Upper lobe of right lung (tissue), 1 donor: ENCODE measurements around the gene HEPN1. TPM values are rescaled to one million over a fixed set of nuclear protein-coding genes. Genes with fewer than 3 reads are reported as not detected.
A peak's percentile ranks its signal among the peaks of the same experiment; 100 is the strongest.

Source experiments
- ATAC-seq: fragments of 200-7000 bp; cut with Tn5 transposase; one replicate; pipeline ENCODE4 v1.9.1; 2020; ENCODE audit warnings: mild to moderate bottlenecking, moderate library complexity
- DNase-seq: peaks from one replicate; pipeline ENCODE4 v3.0.0-alpha.2; 2020
- H3K27ac ChIP-seq: fragments of 200-600 bp; one replicate; pipeline ENCODE4 v1.8.0; 2022
- H3K27me3 ChIP-seq: fragments of 200-600 bp; one replicate; pipeline ENCODE4 v1.8.0; 2022; ENCODE audit warnings: mild to moderate bottlenecking
- H3K36me3 ChIP-seq: fragments of 200-600 bp; one replicate; pipeline ENCODE4 v1.8.0; 2022
- H3K4me1 ChIP-seq: fragments of 200-600 bp; one replicate; pipeline ENCODE4 v1.8.0; 2022
- H3K4me3 ChIP-seq: fragments of 200-600 bp; one replicate; pipeline ENCODE4 v1.8.0; 2022; ENCODE audit warnings: mild to moderate bottlenecking
- H3K9me3 ChIP-seq: fragments of 200-600 bp; one replicate; pipeline ENCODE4 v1.8.0; 2022
- intact Hi-C: fragments of 100-400 bp; cut with DNase I; formaldehyde crosslinking; loops from one replicate; pipeline ENCODE4 v1.11.0; 2022
- total RNA-seq: library from RNA; stranded (reverse); fragmentation: NEBNext Ultra II Directional; extraction: Animal tissue kit (Norgen Biotek cat#: 25700); gene quantifications from one replicate; pipeline ENCODE4 v1.2.1, GENCODE V29; 2021
- TF ChIP-seq, protein P1 (sequence below): fragments of 200-600 bp; IDR thresholded peaks from one replicate; pipeline ENCODE4 v1.8.0; 2022; ENCODE audit warnings: antibody characterized with exemption
- donor health status: DM: no; HTN: yes; CAD: no; lungs with severe emphysema.

Gene HEPN1
- total RNA-seq, 1 donor from 2014 or later = not detected

DNA sequence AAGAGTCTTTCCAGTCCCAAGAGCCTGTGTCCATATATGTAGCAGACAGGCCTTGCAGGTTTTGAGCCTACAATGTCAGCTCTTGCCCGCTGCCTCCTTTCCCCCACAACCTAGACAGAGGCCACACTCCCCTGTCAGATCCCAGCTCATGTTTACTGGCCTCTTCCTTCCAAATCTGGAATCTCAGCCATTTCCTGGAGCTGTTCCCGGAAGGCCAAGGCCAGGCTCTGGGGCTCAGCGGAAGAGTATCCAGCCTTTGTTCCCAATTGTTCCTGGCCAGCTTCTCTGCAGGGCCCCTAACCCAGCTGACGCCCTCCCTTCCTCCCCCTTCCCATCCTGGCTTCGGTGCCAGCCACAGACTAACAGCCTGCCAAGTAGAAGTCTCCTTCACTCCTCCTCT lies 20.3 kb upstream of the HEPN1 start:
- DNase-seq (no peak), ATAC-seq (peak; percentile 62)
- Histone ChIP-seq H3K9me3 (no peaks in the 10 kb centered on the region), H3K27ac (peak overlapping the region; percentile 79), H3K4me1 (peaks cover 18% of the 10 kb centered on the region), H3K36me3 (no peaks in the 10 kb centered on the region), H3K27me3 (no peaks in the 10 kb centered on the region), H3K4me3 (no peak overlapping the region)
- TF ChIP-seq, protein P1, sequence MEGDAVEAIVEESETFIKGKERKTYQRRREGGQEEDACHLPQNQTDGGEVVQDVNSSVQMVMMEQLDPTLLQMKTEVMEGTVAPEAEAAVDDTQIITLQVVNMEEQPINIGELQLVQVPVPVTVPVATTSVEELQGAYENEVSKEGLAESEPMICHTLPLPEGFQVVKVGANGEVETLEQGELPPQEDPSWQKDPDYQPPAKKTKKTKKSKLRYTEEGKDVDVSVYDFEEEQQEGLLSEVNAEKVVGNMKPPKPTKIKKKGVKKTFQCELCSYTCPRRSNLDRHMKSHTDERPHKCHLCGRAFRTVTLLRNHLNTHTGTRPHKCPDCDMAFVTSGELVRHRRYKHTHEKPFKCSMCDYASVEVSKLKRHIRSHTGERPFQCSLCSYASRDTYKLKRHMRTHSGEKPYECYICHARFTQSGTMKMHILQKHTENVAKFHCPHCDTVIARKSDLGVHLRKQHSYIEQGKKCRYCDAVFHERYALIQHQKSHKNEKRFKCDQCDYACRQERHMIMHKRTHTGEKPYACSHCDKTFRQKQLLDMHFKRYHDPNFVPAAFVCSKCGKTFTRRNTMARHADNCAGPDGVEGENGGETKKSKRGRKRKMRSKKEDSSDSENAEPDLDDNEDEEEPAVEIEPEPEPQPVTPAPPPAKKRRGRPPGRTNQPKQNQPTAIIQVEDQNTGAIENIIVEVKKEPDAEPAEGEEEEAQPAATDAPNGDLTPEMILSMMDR = no peak
- intact Hi-C loops = no loop called here

DNA sequence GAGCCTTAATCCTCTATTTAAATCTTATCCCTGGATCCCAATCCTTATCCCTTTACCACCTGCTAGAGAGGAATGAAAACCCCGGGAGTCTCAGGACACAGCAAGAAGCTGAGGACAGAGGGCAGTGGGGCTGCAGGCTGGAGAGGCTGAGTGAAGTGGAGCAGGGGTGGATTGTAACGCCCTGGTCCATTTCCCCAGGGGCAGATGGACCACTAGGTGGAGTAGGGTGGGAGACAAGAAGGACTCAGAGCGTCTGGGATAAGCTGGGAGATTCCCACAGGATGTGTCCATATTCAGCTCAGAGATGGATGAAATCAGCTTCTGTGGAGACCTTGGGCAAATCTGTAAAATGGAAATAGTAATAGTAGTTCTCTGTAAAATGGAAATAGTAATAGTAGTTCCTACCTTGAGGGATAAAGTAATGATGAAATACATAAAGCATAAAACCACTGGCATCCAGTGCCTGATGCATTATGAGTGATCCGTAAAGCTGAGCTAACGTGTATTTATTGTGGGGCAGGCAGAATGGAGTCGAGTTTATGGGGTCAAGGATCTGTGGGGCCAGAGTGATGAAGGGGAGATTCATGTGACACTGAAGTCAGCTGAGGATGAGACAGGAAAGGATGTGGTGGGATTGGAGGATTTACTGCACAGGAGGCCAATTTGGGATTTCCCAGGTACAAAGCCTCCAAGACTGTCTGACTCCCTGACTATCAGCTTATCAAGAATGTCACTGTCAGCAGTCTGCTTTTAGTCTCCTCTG lies 19.5 kb upstream of the HEPN1 start:
- TF ChIP-seq, protein P1 = no peak
- intact Hi-C loops = no loop called here
- peak overlapping the region; percentile 79 for H3K27ac ChIP-seq
- no peaks in the 10 kb centered on the region for H3K27me3 ChIP-seq
- H3K36me3 ChIP-seq = no peaks in the 10 kb centered on the region
- H3K4me1 ChIP-seq = peaks cover 14% of the 10 kb centered on the region
- H3K4me3 ChIP-seq = no peak overlapping the region
- H3K9me3 ChIP-seq = no peaks in the 10 kb centered on the region
- ATAC-seq (no peak), DNase-seq (no peak)

DNA sequence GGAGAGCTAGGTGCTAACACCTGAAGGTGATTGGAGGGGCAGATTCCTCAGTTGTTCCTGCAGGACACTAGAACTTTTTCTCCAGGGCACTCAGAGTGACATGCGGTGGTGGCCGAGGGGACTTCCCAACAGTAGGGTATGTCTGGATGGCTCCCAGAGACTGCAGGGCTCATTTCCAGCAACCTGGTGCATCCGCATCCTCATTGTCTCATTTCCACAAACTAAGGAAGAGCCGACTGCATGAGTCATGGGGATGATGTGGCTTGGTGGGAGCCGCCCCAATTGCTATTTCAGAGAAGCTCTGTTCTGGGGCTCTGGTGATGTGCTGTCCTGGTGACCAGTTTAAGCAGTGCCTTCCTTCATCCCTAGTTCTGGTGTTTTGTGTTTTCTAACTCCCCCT lies 18.6 kb upstream of the HEPN1 start:
- Histone ChIP-seq H3K27ac (peak overlapping the region; percentile 79), H3K36me3 (no peaks in the 10 kb centered on the region), H3K4me1 (peaks cover 14% of the 10 kb centered on the region), H3K27me3 (no peaks in the 10 kb centered on the region), H3K4me3 (no peak overlapping the region), H3K9me3 (no peaks in the 10 kb centered on the region)
- TF ChIP-seq, protein P1 = no peak
- ATAC-seq (peak; percentile 50), DNase-seq (no peak)
- intact Hi-C loops = no loop called here

DNA sequence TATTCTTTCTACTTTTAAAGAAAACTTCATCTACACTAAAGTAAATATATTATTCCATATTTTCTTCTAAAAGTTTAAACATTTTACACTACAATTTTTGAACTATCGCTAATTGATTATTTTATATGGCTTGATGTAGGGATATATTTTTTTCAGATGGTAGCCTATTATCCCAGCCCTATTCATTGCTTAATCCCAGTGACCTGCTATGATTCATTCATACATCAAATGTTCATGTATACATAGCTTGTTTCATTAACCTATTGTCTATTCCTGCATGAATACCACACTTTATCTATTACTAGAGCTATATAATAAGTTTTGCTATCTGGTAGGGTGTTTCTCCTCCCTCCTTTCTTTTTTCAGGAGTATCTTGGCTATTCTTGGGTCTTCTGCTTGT lies 16.4 kb upstream of the HEPN1 start:
- H3K9me3 ChIP-seq = no peaks in the 10 kb centered on the region
- H3K4me3 ChIP-seq = no peak overlapping the region
- intact Hi-C loops = no loop called here
- H3K27me3 ChIP-seq = no peaks in the 10 kb centered on the region
- TF ChIP-seq, protein P1 = no peak
- no peak overlapping the region for H3K27ac ChIP-seq
- no peaks in the 10 kb centered on the region for H3K36me3 ChIP-seq
- ATAC-seq (no peak), DNase-seq (no peak)
- peaks cover 14% of the 10 kb centered on the region for H3K4me1 ChIP-seq

DNA sequence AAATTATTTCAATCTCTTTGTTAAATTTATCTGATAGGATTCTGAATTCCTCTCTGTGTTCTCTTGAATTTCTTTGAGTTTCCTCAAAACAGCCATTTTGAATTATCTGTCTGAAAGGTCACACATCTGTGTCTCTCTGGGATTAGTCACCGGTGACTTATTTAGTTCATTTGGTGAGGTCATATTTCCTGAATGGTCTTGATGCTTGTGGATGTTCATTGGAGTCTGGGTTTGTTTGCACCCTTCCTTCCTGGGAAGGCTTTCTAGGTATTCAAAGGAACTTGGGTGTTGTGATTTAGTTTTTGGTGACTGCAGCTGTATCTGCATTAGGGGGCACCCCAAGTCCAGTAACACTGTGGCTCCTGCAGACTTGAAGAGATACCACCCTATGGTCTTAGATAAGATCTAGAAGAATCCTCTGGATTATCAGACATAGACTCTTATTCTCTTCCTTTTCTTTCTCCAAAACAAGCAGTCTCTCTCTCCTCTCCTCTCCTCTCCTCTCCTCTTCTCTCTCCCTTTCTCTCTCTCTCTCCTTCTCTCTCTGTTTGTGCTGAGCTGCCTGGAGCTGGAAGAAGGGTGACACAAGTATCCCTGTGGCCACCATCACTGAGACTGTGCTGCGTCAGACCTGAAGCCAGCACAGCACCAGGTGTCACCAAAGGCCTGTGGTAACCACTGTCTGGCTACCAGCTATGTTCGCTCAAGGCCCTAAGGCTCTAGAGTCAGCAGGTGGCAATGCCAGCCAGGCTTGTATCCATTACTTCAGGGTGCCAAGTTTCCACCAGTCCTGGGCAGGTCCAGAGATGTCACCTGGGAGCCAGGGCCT lies 3.3 kb upstream of the HEPN1 start:
- Histone ChIP-seq H3K27me3 (no peaks in the 10 kb centered on the region), H3K36me3 (no peaks in the 10 kb centered on the region), H3K27ac (no peak overlapping the region), H3K4me3 (no peak overlapping the region), H3K4me1 (no peaks in the 10 kb centered on the region), H3K9me3 (no peaks in the 10 kb centered on the region)
- intact Hi-C loops = no loop called here
- no peak for DNase-seq
- ATAC-seq = no peak
- TF ChIP-seq, protein P1 = no peak
